Measurements from ENCODE around the gene GPT2.

GPT2 gene

DNA sequence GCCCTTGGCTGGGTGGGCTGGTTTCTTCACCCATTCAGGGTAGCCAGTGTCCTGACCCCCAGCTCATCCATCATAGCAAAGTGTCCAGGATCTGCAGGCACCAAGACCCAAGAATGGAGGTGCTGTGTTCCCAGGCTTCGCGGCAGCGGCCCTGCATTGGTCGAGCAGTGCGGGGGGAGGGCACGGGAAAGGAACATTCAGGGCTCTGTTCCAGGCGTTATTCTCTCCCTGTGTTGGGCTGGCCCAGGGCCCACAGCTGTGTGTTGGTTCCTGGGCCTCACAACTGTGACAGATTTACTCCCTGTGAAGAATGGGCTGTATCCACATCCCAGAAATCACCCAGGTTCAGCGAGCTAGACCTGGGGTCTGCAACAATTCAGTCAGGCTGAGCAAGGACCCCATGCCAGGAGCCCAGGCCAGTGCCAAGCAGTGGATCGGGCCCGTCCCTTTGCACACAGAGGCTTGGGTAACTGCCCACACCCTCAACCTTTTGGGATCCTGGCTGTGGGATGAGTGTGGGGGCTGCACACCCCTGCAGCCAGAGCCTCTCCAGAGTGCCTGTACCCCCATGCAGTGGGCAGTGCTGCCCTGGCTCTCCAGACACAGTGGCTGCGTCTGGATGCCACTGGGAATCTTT is 10.0 kb downstream of the GPT2 start:
- no peak overlapping the region for H3K27ac ChIP-seq
- TF ChIP-seq, protein P1, sequence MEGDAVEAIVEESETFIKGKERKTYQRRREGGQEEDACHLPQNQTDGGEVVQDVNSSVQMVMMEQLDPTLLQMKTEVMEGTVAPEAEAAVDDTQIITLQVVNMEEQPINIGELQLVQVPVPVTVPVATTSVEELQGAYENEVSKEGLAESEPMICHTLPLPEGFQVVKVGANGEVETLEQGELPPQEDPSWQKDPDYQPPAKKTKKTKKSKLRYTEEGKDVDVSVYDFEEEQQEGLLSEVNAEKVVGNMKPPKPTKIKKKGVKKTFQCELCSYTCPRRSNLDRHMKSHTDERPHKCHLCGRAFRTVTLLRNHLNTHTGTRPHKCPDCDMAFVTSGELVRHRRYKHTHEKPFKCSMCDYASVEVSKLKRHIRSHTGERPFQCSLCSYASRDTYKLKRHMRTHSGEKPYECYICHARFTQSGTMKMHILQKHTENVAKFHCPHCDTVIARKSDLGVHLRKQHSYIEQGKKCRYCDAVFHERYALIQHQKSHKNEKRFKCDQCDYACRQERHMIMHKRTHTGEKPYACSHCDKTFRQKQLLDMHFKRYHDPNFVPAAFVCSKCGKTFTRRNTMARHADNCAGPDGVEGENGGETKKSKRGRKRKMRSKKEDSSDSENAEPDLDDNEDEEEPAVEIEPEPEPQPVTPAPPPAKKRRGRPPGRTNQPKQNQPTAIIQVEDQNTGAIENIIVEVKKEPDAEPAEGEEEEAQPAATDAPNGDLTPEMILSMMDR (IDR thresholded peaks at IDR 0.05): no peak
- no peak for TF ChIP-seq ZFX (IDR thresholded peaks at IDR 0.05; ENCODE audit: borderline replicate concordance)

DNA sequence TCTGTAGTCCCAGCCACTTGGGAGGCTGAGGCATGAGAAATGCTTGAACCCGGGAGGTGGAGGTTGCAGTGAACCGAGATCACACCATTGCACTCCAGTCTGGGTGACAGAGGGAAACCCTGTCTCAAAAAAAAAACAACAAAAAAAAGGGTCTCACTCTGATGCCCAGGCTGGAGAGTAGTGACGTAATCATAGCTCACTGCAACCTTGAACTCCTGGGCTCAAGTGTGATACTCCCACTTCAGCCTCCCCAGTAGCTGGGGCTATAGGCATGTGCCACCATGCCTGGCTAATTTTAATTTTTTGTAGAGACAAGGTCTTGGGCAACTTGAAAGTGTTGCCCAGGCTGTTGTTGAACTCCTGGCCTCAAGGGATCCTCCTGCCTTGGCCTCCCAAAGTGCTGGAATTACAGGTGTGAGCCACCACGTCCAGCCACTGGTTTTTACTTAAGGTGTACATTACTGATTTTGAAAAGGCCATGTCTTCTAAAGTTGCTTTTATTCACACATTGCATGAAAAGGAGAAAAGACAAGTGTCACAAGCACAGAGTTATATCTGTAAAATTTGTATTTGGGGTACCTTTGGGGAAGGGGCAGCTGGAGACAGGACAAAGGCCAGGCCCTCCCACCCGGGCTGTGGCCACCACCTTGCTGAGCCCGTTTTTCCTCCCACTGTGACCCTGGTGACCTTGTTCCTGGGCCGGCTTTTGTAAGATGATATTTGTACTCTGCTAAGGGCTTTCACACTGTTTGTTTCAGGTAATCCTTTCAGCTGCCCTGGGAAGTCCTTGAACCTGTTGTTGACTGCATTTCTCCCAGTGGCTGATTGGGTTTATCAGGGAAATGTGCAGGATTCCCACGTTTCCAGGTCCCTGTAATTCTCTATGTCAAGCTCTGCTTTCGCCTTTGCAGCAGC is 11.5 kb downstream of the GPT2 start:
- no peak for TF ChIP-seq ZFX (IDR thresholded peaks at IDR 0.05; ENCODE audit: borderline replicate concordance)
- TF ChIP-seq, protein P1 (IDR thresholded peaks at IDR 0.05): no peak

DNA sequence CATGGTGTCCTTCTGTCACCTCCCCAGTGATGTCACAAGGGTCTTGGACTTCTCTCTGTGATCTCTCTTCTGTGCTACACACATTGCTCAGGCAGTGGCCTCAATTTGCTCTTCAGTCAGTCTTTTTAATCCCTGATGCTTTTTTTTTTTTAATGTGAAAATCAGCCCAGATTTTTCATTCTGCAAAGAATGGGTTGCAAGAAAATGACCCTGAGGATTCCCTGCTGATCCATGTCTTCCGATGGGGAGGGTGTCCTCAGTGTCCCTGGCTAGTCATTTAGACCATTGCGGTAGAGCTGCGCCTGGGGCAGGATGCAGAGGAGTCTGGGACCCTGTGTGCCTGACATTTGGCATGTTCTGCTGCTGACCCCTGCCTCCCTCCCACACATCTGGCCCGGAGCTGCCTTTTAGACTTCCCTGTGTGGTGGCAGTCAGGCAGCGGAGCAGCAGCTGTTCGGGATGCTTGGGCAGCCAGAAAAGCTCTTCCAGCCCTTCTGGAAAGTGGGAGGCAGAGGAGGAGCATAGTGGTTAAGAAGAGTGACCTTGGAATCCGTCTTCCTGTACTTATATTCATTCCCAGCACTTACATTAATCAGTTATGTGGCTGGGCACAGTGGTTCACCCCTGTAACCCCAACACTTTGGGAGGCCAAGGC is 12.3 kb downstream of the GPT2 start:
- TF ChIP-seq, protein P1 (IDR thresholded peaks at IDR 0.05): no peak
- TF ChIP-seq ZFX (IDR thresholded peaks at IDR 0.05; ENCODE audit: borderline replicate concordance): no peak
- H3K27ac ChIP-seq: peak overlapping the region; percentile 12; the same call in 1 of the 2 replicates

More for the DNA sequence above, 11.5 kb downstream of the GPT2 start:
- H3K27ac ChIP-seq: peak overlapping the region; percentile 12; the same call in 1 of the 2 replicates

DNA sequence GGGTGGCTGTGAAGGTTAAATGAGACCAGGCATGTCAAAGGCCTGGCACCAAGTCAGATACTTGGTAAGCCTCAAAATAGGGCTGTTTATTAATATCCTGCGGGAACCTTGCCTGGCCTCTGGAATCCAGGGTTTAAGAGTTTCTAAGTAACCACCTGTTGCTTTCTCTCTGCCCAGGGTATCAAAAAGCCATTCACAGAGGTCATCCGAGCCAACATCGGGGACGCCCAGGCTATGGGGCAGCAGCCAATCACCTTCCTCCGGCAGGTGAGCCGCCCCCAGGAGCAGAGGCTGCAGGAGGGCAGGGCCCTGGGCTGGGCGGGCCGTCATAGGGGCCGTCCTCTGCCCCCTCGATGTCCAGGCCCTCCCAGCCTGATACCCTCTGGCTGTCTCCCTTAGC is 13.3 kb downstream of the GPT2 start:
- H3K27ac ChIP-seq: no peak overlapping the region
- TF ChIP-seq, protein P1 (IDR thresholded peaks at IDR 0.05): no peak
- TF ChIP-seq ZFX (IDR thresholded peaks at IDR 0.05; ENCODE audit: borderline replicate concordance): no peak

DNA sequence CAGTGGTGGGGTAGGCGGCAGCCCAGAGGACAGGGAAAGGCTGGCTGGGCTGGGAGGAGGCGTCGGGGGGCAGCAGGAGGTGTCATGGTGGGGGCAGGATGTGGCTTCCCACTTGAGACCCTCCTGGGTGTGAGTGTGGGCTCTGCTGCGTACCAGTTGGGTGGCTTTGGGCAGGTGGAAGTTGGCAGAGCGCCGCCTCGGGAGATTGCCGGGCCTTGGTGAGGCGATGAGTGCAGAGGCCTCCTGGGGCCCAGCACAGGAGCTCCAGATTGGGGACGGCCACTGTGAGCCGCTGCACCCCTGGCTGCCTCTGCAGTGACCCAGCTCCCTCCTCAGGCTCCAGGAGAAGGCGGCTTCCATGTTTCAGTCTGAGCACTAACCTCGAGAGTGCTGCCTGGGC is 13.8 kb downstream of the GPT2 start:
- no peak overlapping the region for H3K27ac ChIP-seq
- TF ChIP-seq, protein P1 (IDR thresholded peaks at IDR 0.05): no peak
- TF ChIP-seq ZFX (IDR thresholded peaks at IDR 0.05; ENCODE audit: borderline replicate concordance): no peak

DNA sequence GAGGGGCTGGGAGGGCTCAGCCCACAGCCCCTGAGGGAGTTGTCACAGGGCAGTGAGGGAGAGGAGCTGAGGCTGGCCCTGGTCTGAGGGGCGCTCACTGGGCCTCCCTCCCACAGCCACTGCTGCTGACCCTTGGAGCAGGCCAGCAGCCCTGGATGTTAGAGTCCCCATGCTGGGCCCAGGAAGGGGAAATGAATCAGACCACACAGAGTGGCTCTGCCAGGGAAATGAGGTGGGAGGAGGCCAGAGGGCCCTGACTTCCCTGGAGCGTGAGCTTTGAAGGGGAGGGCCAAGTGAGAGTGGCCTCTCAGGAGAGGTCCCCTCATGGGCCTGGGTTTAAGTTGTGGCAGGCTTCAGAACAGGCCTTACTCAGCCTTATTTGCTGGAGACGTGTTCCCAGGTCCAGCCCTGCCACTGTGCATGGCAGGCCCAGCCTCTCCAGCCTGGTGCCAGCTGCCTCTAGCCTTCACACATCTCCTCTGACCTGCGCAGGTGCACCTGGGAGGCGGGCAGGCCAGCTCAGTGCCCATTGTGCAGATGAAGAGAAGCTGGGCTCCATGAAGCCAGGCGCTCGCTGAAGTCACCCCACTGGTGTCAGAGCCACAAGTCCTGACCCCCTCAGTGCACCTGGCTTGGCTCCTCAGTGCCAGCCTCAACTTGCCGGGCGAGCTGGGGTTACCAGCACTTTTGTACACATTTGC is 15.4 kb downstream of the GPT2 start:
- H3K27ac ChIP-seq: no peak overlapping the region
- TF ChIP-seq, protein P1 (IDR thresholded peaks at IDR 0.05): no peak
- no peak for TF ChIP-seq ZFX (IDR thresholded peaks at IDR 0.05; ENCODE audit: borderline replicate concordance)
